ENCODE measurements around the gene NARF. TPM values are rescaled to one million over a fixed set of nuclear protein-coding genes. Genes with fewer than 3 reads are reported as not detected.
A peak's percentile ranks its signal among the peaks of the same experiment; 100 is the strongest.
"Not testable (repeated sequence)": the region's sequence is repeated elsewhere in the genome, so short reads cannot be mapped to it uniquely, and the experiment has no call there.

The NARF gene
- total RNA-seq, result 10 to 100 TPM; 40.9 to 55.9 (median 45.9) TPM

DNA sequence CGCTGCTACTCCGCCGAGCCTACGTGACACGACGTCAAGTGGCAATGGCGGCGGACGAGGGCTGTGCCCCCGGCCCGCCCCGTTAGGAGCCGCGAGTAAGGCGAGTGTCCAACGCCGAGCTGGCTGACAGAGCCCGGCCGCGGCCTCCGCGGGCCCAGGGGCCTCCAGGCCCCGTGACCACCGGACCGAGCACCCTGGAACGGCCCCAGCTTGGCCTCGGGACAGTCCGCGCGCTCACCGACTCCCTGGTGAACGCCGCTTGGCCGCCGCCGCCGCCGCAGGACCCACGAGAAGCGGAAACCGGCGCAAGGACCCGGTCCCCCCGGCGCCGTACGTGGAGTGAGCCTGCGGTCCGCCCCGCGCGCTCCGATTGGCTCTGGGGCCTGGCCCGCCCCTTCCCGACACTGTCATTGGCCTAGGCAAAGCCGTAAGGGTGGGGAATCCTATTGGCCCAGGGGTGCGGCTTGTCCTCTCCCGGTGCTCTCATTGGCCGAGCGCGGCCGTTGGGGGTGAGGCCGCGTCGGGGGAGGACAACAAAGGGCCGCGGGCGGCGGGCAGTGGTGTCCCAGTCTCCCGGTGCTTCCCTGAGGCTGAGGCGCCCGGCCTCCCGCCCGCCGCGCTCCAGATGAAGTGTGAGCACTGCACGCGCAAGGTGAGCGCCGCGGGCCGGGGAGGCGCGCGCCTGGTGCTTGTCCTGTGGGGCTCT is at the start of gene NARF:
Gene NARF (plus strand): TSS at position 563 of the 706 bp plus-strand sequence. CDS start 63 bp downstream, at position 626.
- DNase-seq (peak; percentile 95), ATAC-seq (peak; percentile 98)
- no peaks in the 10 kb centered on the region for H3K27me3 Mint-ChIP-seq (ENCODE audit: low read depth)
- peaks cover 23% of the 10 kb centered on the region for H3K4me1 Mint-ChIP-seq (ENCODE audit: low read depth)
- H3K36me3 Mint-ChIP-seq (ENCODE audit: insufficient read depth), result peaks cover 14% of the 10 kb centered on the region
- no peaks in the 10 kb centered on the region for H3K9me3 Mint-ChIP-seq
- peak within 1 kb of the TSS; percentile 90 for H3K4me3 Mint-ChIP-seq

DNA sequence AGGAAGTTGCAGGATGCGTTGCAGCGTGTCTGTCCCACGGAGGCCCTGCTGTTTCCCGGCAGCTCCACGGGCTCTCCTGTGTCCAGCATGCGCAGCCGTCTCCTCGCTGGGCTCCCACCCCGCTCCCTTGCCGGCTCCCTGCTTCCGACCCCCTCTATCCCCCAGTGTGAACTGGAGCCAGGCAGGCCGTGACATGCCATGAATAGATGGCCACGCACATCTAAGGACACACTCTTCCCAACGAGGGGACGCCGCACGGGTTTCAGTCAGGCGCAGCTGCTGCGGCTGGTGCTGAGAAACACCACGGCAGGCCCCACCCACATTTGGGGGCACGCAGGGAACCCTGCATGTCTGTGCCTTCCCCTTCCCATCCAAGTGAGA is 49.6 kb upstream of the NARF start:
- peaks cover 2% of the 10 kb centered on the region for H3K4me1 Mint-ChIP-seq (ENCODE audit: low read depth)
- DNase-seq, result no peak
- no peak for ATAC-seq
- no peak overlapping the region for H3K4me3 Mint-ChIP-seq
- no peaks in the 10 kb centered on the region for H3K9me3 Mint-ChIP-seq
- H3K36me3 Mint-ChIP-seq (ENCODE audit: insufficient read depth), result peaks cover 10% of the 10 kb centered on the region
- no peaks in the 10 kb centered on the region for H3K27me3 Mint-ChIP-seq (ENCODE audit: low read depth)

DNA sequence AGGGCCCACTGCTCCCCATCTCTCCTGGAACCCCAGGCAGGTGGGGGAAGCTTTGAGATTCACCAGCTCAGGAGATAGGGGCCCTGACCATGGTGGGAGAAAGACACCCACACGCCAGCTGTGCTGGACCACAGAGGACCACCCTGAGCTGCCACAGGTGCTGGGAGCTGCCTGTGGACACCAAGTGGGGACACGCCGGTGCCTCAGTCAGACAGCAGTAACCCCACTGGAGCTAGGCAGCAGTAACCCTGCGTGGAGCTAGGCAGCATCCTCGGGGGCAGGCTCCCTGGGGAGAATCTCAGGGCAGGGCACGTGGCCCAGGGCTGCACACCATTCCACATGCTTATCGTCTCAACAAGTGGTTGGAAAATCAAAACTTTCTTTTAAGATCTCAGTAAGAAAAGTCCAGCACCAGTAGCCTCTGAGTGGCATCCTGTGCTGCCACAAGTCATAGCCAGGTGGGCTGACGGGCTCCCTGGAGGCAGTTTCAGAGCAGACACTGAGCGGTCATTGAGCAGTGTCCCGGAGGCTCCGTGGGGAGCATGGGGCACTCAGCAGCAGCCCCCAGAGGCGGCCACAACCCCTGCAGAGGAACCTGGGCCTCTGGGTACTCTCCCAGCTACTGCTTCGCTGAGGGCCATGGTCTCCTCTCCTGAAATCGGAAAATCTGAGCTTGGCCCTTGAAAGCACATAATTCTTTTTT is 48.4 kb upstream of the NARF start:
- ATAC-seq (no peak), DNase-seq (no peak)
- Mint-ChIP-seq H3K4me1 (ENCODE audit: low read depth) (peaks cover 11% of the 10 kb centered on the region), H3K27me3 (ENCODE audit: low read depth) (no peaks in the 10 kb centered on the region), H3K4me3 (no peak overlapping the region), H3K36me3 (ENCODE audit: insufficient read depth) (peaks cover 12% of the 10 kb centered on the region), H3K9me3 (no peaks in the 10 kb centered on the region)

DNA sequence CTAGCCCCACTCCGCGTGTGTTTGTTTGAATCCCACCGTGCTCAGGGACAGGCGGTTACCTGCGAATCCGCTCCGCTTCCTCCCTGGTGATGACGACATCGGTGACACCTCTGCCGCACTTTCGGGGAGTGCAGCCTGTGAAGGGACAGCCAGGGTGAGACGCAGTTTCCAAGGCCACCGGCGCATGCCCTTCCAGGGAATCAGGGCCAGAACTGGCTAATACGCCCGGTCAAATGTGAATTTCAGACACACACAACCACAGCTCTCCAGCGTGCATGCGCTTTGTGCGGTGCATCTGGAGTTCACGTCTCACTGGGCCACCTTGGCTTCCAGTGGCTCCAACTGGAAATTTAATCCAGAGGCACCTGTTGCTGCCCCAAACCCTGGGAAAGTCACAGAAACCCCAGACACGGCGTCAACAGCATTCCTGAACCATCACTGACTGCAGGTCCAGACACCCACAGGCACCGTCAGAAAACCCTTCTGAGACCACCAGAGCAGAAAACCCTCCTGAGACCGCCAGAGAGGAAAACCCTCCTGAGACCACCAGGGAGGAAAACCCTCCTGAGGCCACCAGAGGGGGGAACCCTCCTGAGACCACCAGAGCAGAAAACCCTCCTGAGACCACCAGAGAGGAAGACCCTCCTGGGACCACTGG is 47.0 kb upstream of the NARF start:
- no peaks in the 10 kb centered on the region for H3K27me3 Mint-ChIP-seq (ENCODE audit: low read depth)
- no peak for ATAC-seq
- no peak overlapping the region for H3K4me3 Mint-ChIP-seq
- no peaks in the 10 kb centered on the region for H3K9me3 Mint-ChIP-seq
- peaks cover 14% of the 10 kb centered on the region for H3K4me1 Mint-ChIP-seq (ENCODE audit: low read depth)
- peaks cover 12% of the 10 kb centered on the region for H3K36me3 Mint-ChIP-seq (ENCODE audit: insufficient read depth)
- DNase-seq, result no peak

DNA sequence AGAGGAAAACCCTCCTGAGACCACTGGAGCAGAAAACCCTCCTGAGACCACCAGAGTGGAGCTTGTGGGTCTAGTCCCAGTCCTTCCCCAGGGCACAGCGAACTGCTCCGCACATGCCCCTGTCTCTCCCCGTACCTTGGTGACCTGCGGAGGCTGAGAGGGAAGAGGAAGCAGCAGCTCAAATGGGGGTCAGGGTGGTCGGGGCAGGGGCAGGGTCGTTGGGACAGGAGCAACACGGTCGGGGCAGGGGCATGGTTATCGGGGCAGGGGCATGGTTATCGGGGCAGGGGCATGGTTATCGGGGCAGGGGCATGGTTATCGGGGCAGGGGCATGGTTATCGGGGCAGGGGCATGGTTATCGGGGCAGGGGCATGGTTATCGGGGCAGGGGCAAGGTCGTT is 46.5 kb upstream of the NARF start:
- Mint-ChIP-seq H3K36me3 (ENCODE audit: insufficient read depth) (peaks cover 12% of the 10 kb centered on the region), H3K4me1 (ENCODE audit: low read depth) (peaks cover 14% of the 10 kb centered on the region)
- not testable (repeated sequence) for DNase-seq; H3K27me3 Mint-ChIP-seq (ENCODE audit: low read depth); H3K4me3 Mint-ChIP-seq; ATAC-seq; H3K9me3 Mint-ChIP-seq

DNA sequence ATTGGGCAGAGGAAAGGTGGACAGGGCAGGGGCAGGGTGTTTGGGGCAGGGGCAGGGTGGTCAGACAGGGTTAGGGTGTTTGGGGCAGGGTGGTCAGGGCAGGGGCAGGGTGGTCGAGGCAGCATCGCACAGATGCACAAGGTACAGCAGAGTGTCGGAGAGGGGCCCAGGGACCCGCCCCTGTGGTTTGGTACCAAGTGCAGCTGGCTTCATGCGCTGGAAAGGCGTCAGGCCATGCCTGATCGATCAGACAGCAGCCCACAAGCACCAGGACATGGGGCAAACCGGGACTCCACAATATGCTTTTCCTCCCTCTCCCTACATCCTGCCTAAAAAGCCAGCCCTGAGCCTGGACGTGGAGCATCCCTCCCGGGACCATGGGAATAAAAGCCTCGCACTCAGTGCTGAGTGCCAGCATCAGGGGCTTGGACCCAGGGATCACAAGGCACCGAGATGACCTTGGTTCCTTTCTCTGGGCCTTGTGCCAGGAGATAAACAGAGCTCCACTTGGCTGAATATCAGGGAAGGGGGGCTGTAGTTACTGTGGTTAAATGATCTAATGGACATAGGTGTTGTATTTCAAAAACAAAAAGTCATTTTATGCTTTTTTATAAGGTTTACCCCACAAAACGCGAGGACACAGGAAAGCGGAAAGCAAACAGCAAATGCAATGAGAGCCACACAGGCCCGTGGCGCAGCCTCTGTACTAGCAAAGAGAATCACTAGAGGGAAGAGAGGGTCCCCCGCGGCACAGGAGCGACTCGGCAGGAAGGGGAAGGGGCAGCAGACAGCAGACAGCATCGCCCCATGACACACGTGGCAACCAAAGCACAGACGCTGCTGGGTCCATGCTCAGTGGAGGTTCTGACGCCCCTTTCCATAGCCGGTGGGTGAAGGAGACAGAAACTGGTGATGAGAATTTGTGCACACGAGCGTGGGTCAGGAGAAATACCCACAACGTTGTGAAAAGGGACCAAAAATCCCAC is 45.7 kb upstream of the NARF start:
- Mint-ChIP-seq H3K9me3 (no peaks in the 10 kb centered on the region), H3K27me3 (ENCODE audit: low read depth) (no peaks in the 10 kb centered on the region), H3K36me3 (ENCODE audit: insufficient read depth) (peaks cover 10% of the 10 kb centered on the region), H3K4me1 (ENCODE audit: low read depth) (peaks cover 16% of the 10 kb centered on the region), H3K4me3 (peak overlapping the region; percentile 21)
- ATAC-seq (no peak), DNase-seq (no peak)

DNA sequence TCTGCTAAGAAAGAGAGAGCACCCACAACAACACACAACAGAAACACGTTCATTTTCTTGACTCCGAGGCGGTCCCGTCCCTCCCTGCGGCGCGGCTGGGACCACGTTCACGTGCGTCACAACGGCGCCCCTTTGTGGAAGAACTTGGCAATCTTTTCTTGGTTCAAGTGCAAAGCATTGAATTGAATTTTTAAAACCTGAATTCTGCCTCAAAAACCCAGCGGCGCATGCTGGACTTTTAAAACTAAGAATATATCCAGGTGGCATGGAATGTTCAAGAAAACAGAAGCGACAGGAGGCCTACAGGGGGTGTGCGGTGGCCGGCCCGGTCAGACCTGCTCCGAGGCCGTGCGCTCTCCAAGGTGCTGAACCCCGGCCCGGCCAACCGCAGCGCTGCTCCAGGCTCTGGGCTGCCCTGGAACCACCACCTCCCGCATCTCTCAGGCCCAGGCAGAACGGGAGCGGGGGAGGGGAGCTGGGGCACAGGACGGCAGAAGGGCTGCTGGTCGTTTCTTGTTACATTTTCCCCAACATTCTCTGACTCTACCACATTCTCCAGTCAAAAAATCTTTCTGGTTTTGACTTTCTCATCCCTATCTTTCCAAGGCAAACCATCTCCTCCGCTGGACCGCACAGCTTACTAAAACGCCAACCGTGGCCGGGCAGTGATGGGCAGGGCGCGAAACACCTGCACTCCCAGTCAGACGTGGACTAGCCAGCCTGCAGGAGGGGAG is 43.8 kb upstream of the NARF start:
- peak; percentile 19 to 20 for ATAC-seq
- peaks cover 5% of the 10 kb centered on the region for H3K36me3 Mint-ChIP-seq (ENCODE audit: insufficient read depth)
- DNase-seq, result peak; percentile 72
- H3K27me3 Mint-ChIP-seq (ENCODE audit: low read depth), result no peaks in the 10 kb centered on the region
- no peak overlapping the region for H3K4me3 Mint-ChIP-seq
- H3K4me1 Mint-ChIP-seq (ENCODE audit: low read depth), result peaks cover 22% of the 10 kb centered on the region
- H3K9me3 Mint-ChIP-seq, result no peaks in the 10 kb centered on the region

DNA sequence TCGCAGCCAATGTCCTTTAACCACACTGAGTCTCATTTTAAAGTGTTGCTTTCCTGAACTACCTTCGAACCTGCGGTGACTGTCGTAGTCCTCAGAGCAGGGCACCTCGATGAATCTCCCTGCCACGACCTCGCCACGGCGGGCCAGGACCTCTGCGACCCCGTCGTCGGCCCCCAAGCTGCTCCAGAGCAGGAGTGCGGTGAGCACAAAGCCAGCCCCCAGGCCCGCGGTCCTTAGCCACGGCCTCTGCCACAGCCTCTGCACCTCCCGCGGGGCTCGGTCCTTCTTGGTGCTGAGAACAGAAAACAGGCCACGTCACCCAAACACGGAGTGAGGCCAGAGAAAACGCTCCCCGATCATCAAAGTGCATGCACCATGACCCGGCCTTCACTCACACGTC is 43.2 kb upstream of the NARF start:
- peaks cover 7% of the 10 kb centered on the region for H3K36me3 Mint-ChIP-seq (ENCODE audit: insufficient read depth)
- DNase-seq (no peak), ATAC-seq (no peak)
- no peak overlapping the region for H3K4me3 Mint-ChIP-seq
- H3K27me3 Mint-ChIP-seq (ENCODE audit: low read depth), result no peaks in the 10 kb centered on the region
- no peaks in the 10 kb centered on the region for H3K9me3 Mint-ChIP-seq
- H3K4me1 Mint-ChIP-seq (ENCODE audit: low read depth), result peaks cover 28% of the 10 kb centered on the region

DNA sequence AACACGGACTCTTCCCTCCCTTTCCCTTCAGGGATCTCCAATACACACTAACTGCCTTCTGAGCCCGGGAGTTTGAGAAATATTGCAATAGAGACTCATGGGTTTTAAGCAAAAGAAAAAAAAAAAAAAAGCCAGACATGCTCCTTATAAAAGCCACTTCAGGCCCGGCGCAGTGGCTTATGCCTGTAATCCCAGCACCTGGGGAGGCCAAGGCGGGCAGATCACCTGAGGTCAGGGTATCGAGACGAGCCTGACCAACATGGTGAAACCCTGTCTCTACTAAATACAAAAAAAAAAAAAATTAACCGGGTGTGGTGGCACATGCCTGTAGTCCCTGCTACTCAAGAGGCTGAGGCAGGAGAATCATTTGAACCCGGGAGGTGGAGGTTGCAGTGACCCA is 42.8 kb upstream of the NARF start:
- Mint-ChIP-seq H3K4me1 (ENCODE audit: low read depth) (peaks cover 28% of the 10 kb centered on the region), H3K4me3 (no peak overlapping the region), H3K27me3 (ENCODE audit: low read depth) (no peaks in the 10 kb centered on the region), H3K9me3 (no peaks in the 10 kb centered on the region), H3K36me3 (ENCODE audit: insufficient read depth) (peaks cover 7% of the 10 kb centered on the region)
- DNase-seq (no peak), ATAC-seq (no peak)

DNA sequence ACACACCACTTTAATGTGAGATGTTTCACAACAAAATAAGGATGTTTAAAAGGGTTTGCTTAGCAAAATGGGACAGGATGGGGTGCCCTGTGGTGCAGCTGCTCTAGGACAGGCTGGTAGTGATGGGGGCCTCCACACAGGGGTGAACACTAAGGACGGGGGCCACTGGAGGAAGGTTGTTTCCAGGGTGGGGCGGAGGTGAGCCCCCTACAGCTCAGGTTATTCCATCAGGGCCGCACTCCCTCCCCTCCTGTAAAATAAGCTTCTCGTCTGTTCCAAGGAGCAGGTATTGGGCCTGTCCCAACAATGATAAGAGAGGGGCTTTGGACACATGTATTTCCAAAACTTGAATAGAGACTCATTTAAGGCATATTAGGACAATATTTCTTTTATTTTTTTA is 42.3 kb upstream of the NARF start:
- ATAC-seq, result no peak
- Mint-ChIP-seq H3K36me3 (ENCODE audit: insufficient read depth) (peaks cover 12% of the 10 kb centered on the region), H3K9me3 (no peaks in the 10 kb centered on the region), H3K4me1 (ENCODE audit: low read depth) (peaks cover 30% of the 10 kb centered on the region), H3K27me3 (ENCODE audit: low read depth) (no peaks in the 10 kb centered on the region), H3K4me3 (no peak overlapping the region)
- DNase-seq, result no peak

DNA sequence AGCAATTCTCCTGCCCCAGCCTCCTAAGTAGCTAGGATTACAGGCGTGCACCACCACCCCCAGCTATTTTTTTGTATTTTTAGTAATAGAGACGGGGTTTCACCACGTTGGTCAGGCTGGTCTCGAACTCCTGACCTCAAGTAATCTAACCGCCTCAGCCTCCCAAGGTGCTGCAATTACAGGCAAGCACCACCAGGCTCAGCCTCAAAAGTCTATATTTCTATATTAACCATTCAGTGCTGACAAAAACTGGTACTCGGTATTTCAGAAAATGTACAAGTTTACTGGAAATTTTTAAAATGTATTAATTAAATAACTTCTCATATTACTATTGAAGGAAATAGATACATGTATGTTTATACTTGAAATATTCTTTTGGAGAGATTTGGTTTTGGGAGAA is 41.8 kb upstream of the NARF start:
- Mint-ChIP-seq H3K4me1 (ENCODE audit: low read depth) (peaks cover 30% of the 10 kb centered on the region), H3K27me3 (ENCODE audit: low read depth) (no peaks in the 10 kb centered on the region), H3K9me3 (no peaks in the 10 kb centered on the region), H3K4me3 (no peak overlapping the region), H3K36me3 (ENCODE audit: insufficient read depth) (peaks cover 16% of the 10 kb centered on the region)
- ATAC-seq, result no peak
- DNase-seq, result no peak

DNA sequence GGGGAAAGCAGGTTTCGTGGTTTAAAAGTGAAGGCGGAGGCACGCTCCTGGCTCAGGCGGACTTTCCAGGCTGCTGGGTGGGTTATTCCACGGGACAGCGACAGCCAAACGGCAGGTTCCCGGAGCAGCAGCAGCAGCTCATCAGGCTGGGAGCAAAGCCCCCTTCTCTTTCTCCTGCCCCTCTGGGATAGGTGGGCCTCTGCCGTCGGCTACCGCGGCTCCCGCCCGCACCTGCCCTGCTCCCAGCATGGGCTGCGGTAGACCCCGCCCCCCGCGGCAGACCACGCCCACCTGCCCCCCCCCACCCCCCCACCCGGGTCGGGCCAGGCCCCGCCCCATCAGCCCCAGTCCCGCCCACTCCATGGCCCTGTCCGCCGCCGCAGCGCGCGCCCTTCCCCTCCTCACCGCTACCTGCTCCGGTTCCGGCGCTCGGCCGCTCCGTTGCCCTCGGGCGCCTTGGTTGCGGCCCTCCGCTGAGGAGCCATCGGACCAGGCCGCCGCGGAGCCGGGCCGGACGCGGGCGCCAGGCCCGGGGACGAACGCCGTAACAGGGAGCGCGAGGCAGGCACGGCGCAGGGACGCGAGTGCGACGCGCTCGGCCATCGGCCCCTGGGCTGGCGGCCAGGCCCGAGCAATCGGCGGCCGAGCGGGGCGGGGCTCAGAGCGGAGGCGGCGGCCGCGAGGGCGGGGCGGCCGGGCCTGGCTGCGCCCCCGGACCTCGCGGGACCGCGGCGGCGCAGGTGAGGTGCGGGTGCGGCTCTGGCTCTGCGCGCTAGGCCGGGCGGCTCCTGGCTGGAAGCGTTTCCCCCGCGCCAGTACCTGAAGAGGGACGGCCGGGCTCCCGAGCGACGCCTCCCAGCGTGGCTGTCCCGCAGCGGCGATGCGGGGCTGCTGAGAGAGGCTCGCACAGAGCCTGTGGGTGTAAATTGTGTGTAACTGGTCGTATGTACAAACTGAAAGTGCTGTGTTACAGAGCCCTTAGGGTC is 40.2 kb upstream of the NARF start, which contains the start of the genes HEXD and OGFOD3:
Gene HEXD (plus strand): TSS at position 347 of the 986 bp plus-strand sequence. CDS start 1,453 bp downstream, outside the sequence.
Gene OGFOD3 (minus strand): TSS at position 586 of the 986 bp plus-strand sequence. CDS start 101 bp downstream, at position 485.
- Mint-ChIP-seq H3K27me3 (ENCODE audit: low read depth) (no peaks in the 10 kb centered on the region), H3K4me1 (ENCODE audit: low read depth) (peaks cover 28% of the 10 kb centered on the region), H3K36me3 (ENCODE audit: insufficient read depth) (peaks cover 17% of the 10 kb centered on the region), H3K9me3 (no peaks in the 10 kb centered on the region), H3K4me3 (peak within 1 kb of the TSS; percentile 79)
- peak; percentile 89 for ATAC-seq
- peak; percentile 77 for DNase-seq
